K562 (cell line): ENCODE results near the gene CUX1. TPM values are rescaled to one million over a fixed set of nuclear protein-coding genes. Genes with fewer than 3 reads are reported as not detected.

Source experiments
- BRCA1 ChIP-seq, 2 experiments: fragments of 450-650 bp in 1 of 2; sonication (generic) in 1 of 2; formaldehyde crosslinking in 1 of 2; IDR thresholded peaks; 2 replicates each; pipeline versions ENCODE4 v1.5.0 to v1.6.1; 2017 to 2020; ENCODE audit warnings: mild to moderate bottlenecking in 1 of 2, missing genetic modification reagents in 1 of 2
- BRF1 ChIP-seq: IDR thresholded peaks from 3 replicates; pipeline ENCODE4 v1.6.1; 2011; ENCODE audit warnings: borderline replicate concordance, mild to moderate bottlenecking; ENCODE audit not compliant: insufficient read length; ENCODE audit errors: extremely low read depth
- KAT7 ChIP-seq: sonication (generic); formaldehyde crosslinking; IDR thresholded peaks from 2 replicates; pipeline ENCODE4 v1.8.0; 2022; ENCODE audit warnings: missing genetic modification reagents, mild to moderate bottlenecking, borderline replicate concordance
- NR4A1 ChIP-seq, 2 experiments: fragments of 250-450 bp in 1 of 2; fragments of 450-650 bp in 1 of 2; sonication (Bioruptor Pico) in 1 of 2; IDR thresholded peaks; 2 replicates each; pipeline versions ENCODE4 v1.4.0 to v1.6.1; 2016 to 2020; ENCODE audit warnings: mild to moderate bottlenecking in 2 of 2, missing compliant biosample characterization in 1 of 2, missing genetic modification characterization in 1 of 2, moderate library complexity in 1 of 2
- SAP30 ChIP-seq: fragments of 200-600 bp; sonication (generic); IDR thresholded peaks from 2 replicates; pipeline ENCODE4 v1.6.1; 2012; ENCODE audit warnings: borderline replicate concordance, low read depth, mild to moderate bottlenecking, moderate library complexity, low read length, control low read depth, inconsistent platforms; ENCODE audit not compliant: insufficient read depth, poor library complexity, severe bottlenecking
- SMAD3 ChIP-seq: fragments of 450-650 bp; formaldehyde crosslinking; conservative IDR thresholded peaks from 2 replicates; pipeline ENCODE4 v1.4.0; 2020; ENCODE audit warnings: mild to moderate bottlenecking
- SMARCA4 ChIP-seq: fragments of 450-650 bp; IDR thresholded peaks from 2 replicates; pipeline ENCODE4 v1.6.1; 2016
- SP1 ChIP-seq: sonication (generic); formaldehyde crosslinking; IDR thresholded peaks from 2 replicates; pipeline ENCODE4 v1.8.1; 2022; ENCODE audit warnings: mild to moderate bottlenecking, missing genetic modification reagents
- polyA plus RNA-seq, 8 experiments: library from polyadenylated mRNA; depleted of rRNA in 4 of 8; stranded (reverse) in 5 of 8; unstranded in 3 of 8; fragments of >200 nt; fragmentation: Nextera tagmentation in 2 of 8; fragmentation: Illumina TruSeq in 1 of 8; extraction: Ambion mirVana in 2 of 8; extraction: Trizol in 1 of 8; gene quantifications; 2 replicates each; pipeline versions ENCODE4 v1.2.1 to v1.2.3, GENCODE V29; 2011 to 2014; ENCODE audit warnings: inconsistent platforms in 1 of 8, missing spikeins in 1 of 8
- total RNA-seq, 7 experiments: library from RNA; depleted of rRNA in 6 of 7; stranded (reverse); fragments of >200 nt in 6 of 7; fragmentation: Illumina TruSeq in 2 of 7; extraction: Trizol in 2 of 7; gene quantifications; 2 replicates each; pipeline versions ENCODE4 v1.2.1 to v1.2.3, GENCODE V29; 2011 to 2021; ENCODE audit warnings: low replicate concordance in 1 of 7
- TF ChIP-seq, protein P1 (sequence below), 2 experiments: IDR thresholded peaks in 1 of 2; conservative IDR thresholded peaks in 1 of 2; 2 replicates each; pipeline ENCODE4 v1.6.1; 2016; ENCODE audit warnings: low read depth in 2 of 2, mild to moderate bottlenecking in 1 of 2, missing compliant biosample characterization in 1 of 2, missing genetic modification characterization in 1 of 2, moderate library complexity in 1 of 2
- TF ChIP-seq, protein P2 (sequence below): fragments of 450-650 bp; IDR thresholded peaks from 2 replicates; pipeline ENCODE4 v1.6.1; 2016; ENCODE audit warnings: mild to moderate bottlenecking, moderate library complexity

CUX1 gene
- total and polyA plus RNA-seq, 9 of the 15 experiments (the other 6 are each of a cell fraction or from before 2014, with no cell fraction given) = 3.6 to 55.3 (median 25.2) TPM

DNA sequence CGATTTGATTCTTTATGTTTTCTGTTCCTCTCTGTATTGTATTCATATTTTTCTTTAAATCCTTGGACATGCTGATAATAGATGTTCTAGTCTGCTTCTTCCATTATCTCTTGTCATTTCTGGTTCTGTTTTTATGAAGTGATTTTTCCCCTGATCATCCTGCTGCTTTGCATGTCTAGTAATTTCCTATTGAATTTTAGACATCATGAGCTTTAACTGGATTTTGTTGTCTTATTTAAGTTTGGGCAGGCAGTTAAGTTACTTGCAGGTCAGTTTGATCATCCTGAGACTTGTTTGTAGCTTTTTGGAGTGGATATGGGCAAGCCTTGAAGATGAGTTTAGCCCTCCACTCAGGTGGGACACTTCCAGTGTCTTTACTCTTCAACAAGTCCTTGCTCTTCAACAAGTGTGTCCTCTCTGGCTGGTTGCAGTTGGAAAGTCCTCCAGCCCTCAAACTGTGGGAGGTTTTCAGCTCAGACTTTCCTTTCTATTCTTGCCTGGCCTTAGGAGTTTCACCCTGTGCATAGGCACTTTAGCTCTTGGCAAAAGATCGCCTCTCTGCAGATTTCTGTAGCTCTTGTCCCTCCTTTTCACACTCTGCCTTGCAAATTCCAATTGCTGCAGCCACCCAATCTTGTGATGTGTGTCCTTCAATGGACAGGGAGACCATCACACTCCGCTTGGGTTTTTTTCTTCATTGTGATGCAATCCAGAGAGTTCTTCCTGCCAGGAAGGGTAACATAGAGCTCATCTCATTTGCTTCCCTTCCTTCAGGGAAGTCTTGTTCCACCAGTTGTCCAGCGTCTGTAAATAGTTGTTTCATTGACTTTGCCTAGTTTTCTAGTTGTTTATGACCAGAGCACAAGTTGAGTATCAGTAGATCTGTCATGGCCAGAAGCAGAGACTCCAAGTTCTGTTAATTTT lies 272.0 kb downstream of the CUX1 start (continued):
- TF ChIP-seq, protein P1, sequence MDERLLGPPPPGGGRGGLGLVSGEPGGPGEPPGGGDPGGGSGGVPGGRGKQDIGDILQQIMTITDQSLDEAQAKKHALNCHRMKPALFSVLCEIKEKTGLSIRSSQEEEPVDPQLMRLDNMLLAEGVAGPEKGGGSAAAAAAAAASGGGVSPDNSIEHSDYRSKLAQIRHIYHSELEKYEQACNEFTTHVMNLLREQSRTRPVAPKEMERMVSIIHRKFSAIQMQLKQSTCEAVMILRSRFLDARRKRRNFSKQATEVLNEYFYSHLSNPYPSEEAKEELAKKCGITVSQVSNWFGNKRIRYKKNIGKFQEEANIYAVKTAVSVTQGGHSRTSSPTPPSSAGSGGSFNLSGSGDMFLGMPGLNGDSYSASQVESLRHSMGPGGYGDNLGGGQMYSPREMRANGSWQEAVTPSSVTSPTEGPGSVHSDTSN (CRISPR knock-in tag; IDR thresholded peaks at IDR 0.05; ENCODE audit: low read depth) = no peak
- TF ChIP-seq, protein P1 (tag; conservative IDR thresholded peaks at IDR 0.05; ENCODE audit: low read depth) = no peak
- TF ChIP-seq SP1 (CRISPR knock-in tag) (no peak), KAT7 (CRISPR knock-in tag) (no peak), BRCA1 (IDR thresholded peaks at IDR 0.05) (no peak), BRCA1 (CRISPR knock-in tag; IDR thresholded peaks at IDR 0.05) (no peak), NR4A1 (CRISPR knock-in tag; IDR thresholded peaks at IDR 0.05) (no peak), NR4A1 (tag; IDR thresholded peaks at IDR 0.05) (no peak), SMARCA4 (no peak), SAP30 (no peak), SMAD3 (no peak), BRF1 (no peak)
- TF ChIP-seq, protein P2, sequence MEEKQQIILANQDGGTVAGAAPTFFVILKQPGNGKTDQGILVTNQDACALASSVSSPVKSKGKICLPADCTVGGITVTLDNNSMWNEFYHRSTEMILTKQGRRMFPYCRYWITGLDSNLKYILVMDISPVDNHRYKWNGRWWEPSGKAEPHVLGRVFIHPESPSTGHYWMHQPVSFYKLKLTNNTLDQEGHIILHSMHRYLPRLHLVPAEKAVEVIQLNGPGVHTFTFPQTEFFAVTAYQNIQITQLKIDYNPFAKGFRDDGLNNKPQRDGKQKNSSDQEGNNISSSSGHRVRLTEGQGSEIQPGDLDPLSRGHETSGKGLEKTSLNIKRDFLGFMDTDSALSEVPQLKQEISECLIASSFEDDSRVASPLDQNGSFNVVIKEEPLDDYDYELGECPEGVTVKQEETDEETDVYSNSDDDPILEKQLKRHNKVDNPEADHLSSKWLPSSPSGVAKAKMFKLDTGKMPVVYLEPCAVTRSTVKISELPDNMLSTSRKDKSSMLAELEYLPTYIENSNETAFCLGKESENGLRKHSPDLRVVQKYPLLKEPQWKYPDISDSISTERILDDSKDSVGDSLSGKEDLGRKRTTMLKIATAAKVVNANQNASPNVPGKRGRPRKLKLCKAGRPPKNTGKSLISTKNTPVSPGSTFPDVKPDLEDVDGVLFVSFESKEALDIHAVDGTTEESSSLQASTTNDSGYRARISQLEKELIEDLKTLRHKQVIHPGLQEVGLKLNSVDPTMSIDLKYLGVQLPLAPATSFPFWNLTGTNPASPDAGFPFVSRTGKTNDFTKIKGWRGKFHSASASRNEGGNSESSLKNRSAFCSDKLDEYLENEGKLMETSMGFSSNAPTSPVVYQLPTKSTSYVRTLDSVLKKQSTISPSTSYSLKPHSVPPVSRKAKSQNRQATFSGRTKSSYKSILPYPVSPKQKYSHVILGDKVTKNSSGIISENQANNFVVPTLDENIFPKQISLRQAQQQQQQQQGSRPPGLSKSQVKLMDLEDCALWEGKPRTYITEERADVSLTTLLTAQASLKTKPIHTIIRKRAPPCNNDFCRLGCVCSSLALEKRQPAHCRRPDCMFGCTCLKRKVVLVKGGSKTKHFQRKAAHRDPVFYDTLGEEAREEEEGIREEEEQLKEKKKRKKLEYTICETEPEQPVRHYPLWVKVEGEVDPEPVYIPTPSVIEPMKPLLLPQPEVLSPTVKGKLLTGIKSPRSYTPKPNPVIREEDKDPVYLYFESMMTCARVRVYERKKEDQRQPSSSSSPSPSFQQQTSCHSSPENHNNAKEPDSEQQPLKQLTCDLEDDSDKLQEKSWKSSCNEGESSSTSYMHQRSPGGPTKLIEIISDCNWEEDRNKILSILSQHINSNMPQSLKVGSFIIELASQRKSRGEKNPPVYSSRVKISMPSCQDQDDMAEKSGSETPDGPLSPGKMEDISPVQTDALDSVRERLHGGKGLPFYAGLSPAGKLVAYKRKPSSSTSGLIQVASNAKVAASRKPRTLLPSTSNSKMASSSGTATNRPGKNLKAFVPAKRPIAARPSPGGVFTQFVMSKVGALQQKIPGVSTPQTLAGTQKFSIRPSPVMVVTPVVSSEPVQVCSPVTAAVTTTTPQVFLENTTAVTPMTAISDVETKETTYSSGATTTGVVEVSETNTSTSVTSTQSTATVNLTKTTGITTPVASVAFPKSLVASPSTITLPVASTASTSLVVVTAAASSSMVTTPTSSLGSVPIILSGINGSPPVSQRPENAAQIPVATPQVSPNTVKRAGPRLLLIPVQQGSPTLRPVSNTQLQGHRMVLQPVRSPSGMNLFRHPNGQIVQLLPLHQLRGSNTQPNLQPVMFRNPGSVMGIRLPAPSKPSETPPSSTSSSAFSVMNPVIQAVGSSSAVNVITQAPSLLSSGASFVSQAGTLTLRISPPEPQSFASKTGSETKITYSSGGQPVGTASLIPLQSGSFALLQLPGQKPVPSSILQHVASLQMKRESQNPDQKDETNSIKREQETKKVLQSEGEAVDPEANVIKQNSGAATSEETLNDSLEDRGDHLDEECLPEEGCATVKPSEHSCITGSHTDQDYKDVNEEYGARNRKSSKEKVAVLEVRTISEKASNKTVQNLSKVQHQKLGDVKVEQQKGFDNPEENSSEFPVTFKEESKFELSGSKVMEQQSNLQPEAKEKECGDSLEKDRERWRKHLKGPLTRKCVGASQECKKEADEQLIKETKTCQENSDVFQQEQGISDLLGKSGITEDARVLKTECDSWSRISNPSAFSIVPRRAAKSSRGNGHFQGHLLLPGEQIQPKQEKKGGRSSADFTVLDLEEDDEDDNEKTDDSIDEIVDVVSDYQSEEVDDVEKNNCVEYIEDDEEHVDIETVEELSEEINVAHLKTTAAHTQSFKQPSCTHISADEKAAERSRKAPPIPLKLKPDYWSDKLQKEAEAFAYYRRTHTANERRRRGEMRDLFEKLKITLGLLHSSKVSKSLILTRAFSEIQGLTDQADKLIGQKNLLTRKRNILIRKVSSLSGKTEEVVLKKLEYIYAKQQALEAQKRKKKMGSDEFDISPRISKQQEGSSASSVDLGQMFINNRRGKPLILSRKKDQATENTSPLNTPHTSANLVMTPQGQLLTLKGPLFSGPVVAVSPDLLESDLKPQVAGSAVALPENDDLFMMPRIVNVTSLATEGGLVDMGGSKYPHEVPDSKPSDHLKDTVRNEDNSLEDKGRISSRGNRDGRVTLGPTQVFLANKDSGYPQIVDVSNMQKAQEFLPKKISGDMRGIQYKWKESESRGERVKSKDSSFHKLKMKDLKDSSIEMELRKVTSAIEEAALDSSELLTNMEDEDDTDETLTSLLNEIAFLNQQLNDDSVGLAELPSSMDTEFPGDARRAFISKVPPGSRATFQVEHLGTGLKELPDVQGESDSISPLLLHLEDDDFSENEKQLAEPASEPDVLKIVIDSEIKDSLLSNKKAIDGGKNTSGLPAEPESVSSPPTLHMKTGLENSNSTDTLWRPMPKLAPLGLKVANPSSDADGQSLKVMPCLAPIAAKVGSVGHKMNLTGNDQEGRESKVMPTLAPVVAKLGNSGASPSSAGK = no peak
